ENCODE data around the gene RALGPS1.
A peak's percentile ranks its signal among the peaks of the same experiment; 100 is the strongest.

Gene RALGPS1

DNA sequence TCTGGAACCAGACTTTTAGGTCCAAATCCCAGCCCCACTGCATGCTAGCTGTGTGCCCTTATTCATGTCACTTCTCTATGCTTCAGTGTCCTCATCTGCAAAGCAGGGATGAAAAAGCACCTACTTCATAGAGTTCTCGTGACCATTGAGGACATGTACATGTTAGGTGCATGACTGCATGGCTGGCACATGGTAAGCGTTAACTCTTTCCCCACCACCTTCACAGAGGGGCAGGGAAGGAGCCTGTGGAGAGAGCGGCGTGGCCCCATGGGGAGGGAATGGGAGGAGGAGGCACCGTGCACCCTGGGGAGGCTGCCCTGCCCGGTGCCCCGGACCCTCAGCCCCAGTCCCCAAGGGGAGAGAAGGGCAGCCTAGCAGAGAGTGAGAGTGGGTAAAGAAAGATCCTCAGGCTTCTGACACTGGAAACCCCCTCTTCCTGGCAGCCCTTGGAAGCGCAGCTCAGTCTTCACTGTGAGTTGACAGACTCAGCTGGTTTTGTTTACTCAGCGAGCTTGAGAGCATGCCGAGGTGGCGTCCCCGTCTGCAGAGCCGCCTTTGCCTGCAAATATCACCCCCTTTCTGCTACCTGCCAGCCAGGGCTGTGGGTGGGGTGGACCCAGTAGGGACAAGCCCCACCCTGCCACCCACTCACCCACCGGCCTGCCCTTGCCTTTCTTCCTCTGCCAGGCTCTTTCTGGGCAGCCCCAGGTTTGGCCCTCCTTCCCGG lies 218.5 kb downstream of the RALGPS1 start (continued):
- no peak for TF ChIP-seq ZBTB11 (tag by site-specific recombination; conservative IDR thresholded peaks at IDR 0.05; ENCODE audit: low read depth)
- TF ChIP-seq EGR2 (tag by site-specific recombination; IDR thresholded peaks at IDR 0.05; ENCODE audit: low read depth) = peak; percentile 48
- TF ChIP-seq, protein P1, sequence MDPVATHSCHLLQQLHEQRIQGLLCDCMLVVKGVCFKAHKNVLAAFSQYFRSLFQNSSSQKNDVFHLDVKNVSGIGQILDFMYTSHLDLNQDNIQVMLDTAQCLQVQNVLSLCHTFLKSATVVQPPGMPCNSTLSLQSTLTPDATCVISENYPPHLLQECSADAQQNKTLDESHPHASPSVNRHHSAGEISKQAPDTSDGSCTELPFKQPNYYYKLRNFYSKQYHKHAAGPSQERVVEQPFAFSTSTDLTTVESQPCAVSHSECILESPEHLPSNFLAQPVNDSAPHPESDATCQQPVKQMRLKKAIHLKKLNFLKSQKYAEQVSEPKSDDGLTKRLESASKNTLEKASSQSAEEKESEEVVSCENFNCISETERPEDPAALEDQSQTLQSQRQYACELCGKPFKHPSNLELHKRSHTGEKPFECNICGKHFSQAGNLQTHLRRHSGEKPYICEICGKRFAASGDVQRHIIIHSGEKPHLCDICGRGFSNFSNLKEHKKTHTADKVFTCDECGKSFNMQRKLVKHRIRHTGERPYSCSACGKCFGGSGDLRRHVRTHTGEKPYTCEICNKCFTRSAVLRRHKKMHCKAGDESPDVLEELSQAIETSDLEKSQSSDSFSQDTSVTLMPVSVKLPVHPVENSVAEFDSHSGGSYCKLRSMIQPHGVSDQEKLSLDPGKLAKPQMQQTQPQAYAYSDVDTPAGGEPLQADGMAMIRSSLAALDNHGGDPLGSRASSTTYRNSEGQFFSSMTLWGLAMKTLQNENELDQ (tag by site-specific recombination; IDR thresholded peaks at IDR 0.05; ENCODE audit: low read depth) = no peak
- peak; percentile 75 for TF ChIP-seq ZFHX2 (tag by site-specific recombination; conservative IDR thresholded peaks at IDR 0.05)
- TF ChIP-seq ZNF544 (tag by site-specific recombination; IDR thresholded peaks at IDR 0.05) = no peak

DNA sequence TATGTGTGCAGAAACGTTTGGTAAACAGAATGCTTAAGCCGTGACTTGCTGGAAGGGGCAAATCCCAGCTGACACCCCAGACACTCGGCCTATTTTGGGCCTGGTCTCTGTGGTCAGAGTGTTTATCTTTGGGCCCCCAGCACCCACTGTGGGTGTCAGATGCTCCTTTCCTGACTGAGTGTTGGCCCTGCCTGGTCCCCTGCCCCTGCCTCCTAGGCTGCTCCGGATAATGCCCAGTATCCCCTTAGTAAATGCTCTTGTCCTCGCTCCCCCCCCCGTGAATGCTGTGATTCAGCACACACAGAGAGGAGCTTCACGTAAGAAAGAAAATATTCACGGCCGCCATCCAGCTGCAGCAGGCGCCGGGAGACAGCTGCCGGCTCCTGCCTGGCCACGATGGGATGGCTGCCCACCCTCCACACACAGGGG lies 219.2 kb downstream of the RALGPS1 start:
- H3K9me3 ChIP-seq (ENCODE audit: control insufficient read depth, insufficient read depth, low read depth, low read length) = no peaks in the 10 kb centered on the region
- H3K27ac ChIP-seq (ENCODE audit: extremely low read depth, low read depth, low read length) = no peak overlapping the region
- no peaks in the 10 kb centered on the region for H3K36me3 ChIP-seq (ENCODE audit: control insufficient read depth in 2 of 2, insufficient read depth in 1 of 2, low read length in 2 of 2)
- ChIA-PET POLR2A (no interaction called here), CTCF (interaction anchor here (0.6 to 1.1 kb wide), 3 partner anchors 65 to 214 kb away, joined by 3 to 4 read pairs (median 3); no protein-coding TSS in a partner anchor)
- no peak overlapping the region for H3K4me3 ChIP-seq (ENCODE audit: low read depth, low read length)
- TF ChIP-seq ZNF155 (tag by site-specific recombination; IDR thresholded peaks at IDR 0.05) (no peak), ZNF404 (tag by site-specific recombination; IDR thresholded peaks at IDR 0.05) (no peak), ZNF518A (tag by site-specific recombination; conservative IDR thresholded peaks at IDR 0.05; ENCODE audit: low read depth) (no peak), ZNF621 (tag by site-specific recombination; IDR thresholded peaks at IDR 0.05) (no peak), SP7 (tag by site-specific recombination; IDR thresholded peaks at IDR 0.05) (no peak), MEIS1 (CRISPR knock-in tag; IDR thresholded peaks at IDR 0.05; ENCODE audit: borderline replicate concordance) (no peak)
- TF ChIP-seq, protein P2, sequence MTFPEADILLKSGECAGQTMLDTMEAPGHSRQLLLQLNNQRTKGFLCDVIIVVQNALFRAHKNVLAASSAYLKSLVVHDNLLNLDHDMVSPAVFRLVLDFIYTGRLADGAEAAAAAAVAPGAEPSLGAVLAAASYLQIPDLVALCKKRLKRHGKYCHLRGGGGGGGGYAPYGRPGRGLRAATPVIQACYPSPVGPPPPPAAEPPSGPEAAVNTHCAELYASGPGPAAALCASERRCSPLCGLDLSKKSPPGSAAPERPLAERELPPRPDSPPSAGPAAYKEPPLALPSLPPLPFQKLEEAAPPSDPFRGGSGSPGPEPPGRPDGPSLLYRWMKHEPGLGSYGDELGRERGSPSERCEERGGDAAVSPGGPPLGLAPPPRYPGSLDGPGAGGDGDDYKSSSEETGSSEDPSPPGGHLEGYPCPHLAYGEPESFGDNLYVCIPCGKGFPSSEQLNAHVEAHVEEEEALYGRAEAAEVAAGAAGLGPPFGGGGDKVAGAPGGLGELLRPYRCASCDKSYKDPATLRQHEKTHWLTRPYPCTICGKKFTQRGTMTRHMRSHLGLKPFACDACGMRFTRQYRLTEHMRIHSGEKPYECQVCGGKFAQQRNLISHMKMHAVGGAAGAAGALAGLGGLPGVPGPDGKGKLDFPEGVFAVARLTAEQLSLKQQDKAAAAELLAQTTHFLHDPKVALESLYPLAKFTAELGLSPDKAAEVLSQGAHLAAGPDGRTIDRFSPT (tag by site-specific recombination; IDR thresholded peaks at IDR 0.05) = no peak
- TF ChIP-seq, protein P3, sequence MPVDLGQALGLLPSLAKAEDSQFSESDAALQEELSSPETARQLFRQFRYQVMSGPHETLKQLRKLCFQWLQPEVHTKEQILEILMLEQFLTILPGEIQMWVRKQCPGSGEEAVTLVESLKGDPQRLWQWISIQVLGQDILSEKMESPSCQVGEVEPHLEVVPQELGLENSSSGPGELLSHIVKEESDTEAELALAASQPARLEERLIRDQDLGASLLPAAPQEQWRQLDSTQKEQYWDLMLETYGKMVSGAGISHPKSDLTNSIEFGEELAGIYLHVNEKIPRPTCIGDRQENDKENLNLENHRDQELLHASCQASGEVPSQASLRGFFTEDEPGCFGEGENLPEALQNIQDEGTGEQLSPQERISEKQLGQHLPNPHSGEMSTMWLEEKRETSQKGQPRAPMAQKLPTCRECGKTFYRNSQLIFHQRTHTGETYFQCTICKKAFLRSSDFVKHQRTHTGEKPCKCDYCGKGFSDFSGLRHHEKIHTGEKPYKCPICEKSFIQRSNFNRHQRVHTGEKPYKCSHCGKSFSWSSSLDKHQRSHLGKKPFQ (tag by site-specific recombination; IDR thresholded peaks at IDR 0.05) = no peak
- H3K4me1 ChIP-seq (ENCODE audit: control insufficient read depth, insufficient read depth, low read length) = no peaks in the 10 kb centered on the region
